Erythroblast (primary cell): ENCODE measurements around the gene IL1F10.
"Not testable (repeated sequence)": the region's sequence is repeated elsewhere in the genome, so short reads cannot be mapped to it uniquely, and the experiment has no call there.

ENCODE experiments used
- DNase-seq, 2 experiments: peaks; one replicate each; lab custom pipeline; 2025; lab: John Stamatoyannopoulos, UW
- GATA1 ChIP-seq: IDR thresholded peaks from 2 replicates; pipeline ENCODE4 v1.6.1; 2011; ENCODE audit warnings: low read depth, mild to moderate bottlenecking, control low read depth, low read length, moderate library complexity
- POLR2A ChIP-seq: IDR thresholded peaks from 2 replicates; pipeline ENCODE4 v1.6.1; 2011; ENCODE audit warnings: mild to moderate bottlenecking, low read length

Gene IL1F10

GRCh38 chr2:113080134-113080533, 12.4 kb downstream of the IL1F10 start:
- DNase-seq, result peak; percentile 35 to 63

DNA sequence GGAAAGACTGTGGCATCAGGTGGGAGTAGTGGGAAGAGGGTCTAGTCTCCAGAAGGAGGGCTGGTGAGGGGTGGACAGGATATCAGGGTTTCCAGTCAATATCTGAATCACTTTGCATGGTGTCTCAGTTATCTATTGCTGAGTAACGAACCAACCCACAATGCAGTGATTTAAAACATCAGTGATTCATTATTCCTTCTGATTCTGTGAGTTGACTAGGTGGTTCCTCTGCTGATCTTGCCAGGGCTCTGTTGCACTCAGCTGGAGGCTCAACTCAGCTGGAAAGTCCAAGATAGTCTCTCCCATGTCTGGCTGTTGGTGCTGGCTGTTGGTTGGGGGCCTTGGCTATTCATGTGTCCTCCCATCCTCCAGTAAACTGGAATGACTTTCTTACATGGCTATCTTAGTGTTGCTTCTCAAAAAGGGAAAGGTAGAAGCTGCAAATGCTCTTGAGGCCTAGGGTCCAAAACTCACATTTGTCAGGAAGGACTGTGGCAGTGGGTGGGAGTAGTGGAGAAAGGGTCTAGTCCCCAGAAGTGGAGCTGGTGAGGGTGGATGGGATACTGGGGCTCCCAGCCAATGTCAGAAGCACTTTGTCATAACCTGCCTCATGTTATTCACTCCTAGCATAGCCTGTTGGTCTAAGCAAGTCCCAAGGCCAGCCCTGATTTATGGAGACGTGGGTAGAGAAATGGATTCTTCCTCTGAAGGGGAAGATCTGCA, 13.9 kb downstream of the IL1F10 start:
- no peak for DNase-seq
- TF ChIP-seq GATA1, result no peak
- TF ChIP-seq POLR2A, result no peak

More at GRCh38 chr2:113080134-113080533, 12.4 kb downstream of the IL1F10 start:
- no peak for TF ChIP-seq GATA1
- TF ChIP-seq POLR2A, result no peak

GRCh38 chr2:113083296-113083695, 15.5 kb downstream of the IL1F10 start:
- no peak for DNase-seq
- TF ChIP-seq POLR2A (peak; percentile 16), GATA1 (no peak)

DNA sequence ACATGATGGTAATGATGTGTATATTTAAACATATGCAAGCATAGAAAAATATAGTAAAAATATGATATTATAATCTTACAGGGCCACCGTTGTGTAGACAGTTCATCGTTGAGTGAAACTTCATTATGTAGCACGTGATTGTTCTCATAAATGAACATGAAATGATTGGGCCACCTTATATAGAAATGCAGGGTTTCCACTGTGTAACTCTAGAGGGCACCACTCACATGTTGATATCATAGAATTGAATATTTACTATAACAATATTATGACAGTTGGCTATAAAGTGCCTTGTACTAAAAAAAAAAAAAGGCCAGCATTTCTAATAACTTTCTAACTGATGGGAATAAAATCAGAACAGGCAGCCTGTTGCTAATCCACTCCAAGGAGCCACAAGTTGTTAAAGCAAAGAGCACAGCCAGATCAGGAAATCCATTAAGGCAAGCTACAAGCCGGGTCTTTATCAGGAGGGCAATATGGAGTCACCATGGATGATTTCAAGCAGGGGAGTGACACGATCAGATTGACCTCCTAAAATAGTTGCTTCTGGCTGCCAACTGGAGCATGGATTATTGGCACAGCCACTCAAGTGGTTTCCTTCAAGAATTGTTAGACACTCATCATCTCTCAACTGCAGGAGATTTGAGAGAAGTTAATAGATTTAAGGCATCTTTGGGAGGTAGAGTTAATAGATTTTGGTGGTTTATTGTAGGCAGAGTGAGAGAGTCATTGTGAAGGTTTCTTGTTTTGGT, 16.7 kb downstream of the IL1F10 start:
- DNase-seq, result peak; percentile 20 to 41
- TF ChIP-seq GATA1 (no peak), POLR2A (no peak)

DNA sequence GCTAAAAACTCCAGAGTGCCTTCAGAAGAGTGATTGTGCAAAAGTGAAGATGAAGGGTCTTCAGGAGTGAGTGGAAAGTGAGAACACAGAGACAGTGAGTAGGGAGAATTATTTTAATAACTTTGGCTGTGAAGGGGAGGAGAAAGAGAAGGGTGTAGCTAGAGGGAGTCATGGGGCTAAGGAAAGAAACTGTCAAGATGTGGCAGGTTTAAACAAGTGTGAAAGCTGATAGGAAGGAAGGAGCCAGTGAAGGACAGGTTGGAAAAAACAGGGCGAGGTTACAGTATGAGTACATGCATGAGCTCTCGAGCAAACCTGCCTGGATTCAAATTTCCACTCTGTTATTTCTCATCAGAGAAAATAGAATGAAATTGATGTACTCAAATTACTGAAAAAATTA, 17.8 kb downstream of the IL1F10 start:
- TF ChIP-seq GATA1 (no peak), POLR2A (no peak)
- peak in 1 of 2 experiments; percentile 3 for DNase-seq

DNA sequence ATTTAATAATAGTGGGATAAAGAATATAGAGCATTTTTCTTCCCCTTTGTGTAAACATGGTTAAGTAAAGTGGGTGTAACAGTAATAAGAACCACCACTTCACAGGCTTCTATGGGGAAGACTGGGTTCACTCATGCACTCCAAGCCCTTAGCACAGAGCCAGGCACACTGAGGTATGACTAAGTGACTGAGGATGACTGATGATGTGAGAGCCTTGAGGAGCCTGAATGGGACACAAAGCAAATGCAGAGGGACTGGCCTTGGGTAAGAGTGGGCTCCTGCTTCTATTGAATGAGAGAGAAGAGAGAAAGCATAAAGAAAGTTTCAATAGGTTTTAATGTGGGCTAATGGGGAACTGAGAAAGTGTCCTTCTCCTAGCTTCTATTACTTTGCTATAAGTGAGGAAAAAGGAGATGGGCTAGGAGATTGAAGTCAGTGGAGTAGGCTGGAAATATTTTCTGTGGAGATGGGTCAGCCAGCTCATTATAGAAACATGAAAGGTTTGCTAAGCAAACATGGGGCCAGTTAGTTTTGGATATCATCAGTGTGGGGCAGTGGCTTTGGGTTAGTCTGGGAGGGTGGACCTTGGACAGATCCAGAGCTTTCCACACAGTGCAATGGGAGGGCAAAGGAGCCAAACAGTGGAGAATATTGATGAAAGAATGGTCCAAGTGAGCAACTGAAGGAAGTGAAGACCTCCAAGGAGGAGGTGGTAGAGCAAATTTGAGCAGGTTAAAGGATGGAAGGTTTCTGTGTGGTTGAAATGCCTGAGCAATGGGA, 20.6 kb downstream of the IL1F10 start:
- no peak for DNase-seq
- TF ChIP-seq GATA1, result no peak
- no peak for TF ChIP-seq POLR2A

DNA sequence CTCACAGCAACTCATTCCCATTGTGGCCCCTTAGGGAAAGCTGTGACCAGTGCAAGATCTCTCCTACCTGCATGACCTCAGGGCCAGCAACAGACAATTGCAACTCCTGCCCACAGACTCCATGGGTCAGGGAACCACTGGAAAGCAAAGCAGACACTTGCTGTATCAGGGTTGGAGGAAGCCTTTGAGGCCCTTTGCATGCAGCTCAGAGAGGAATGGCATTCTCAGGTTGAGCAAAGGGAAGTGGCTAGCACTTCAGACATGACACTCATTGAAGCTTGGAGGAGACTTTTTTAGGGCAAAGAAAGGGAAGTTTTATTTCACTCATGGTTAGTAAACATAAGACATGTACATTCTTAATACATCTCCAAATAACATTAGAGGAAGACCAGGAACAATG, 22.1 kb downstream of the IL1F10 start:
- DNase-seq, result no peak
- TF ChIP-seq POLR2A, result no peak
- no peak for TF ChIP-seq GATA1

GRCh38 chr2:113091231-113091896, 23.6 kb downstream of the IL1F10 start:
- no peak for TF ChIP-seq POLR2A
- TF ChIP-seq GATA1, result no peak
- DNase-seq, result no peak

DNA sequence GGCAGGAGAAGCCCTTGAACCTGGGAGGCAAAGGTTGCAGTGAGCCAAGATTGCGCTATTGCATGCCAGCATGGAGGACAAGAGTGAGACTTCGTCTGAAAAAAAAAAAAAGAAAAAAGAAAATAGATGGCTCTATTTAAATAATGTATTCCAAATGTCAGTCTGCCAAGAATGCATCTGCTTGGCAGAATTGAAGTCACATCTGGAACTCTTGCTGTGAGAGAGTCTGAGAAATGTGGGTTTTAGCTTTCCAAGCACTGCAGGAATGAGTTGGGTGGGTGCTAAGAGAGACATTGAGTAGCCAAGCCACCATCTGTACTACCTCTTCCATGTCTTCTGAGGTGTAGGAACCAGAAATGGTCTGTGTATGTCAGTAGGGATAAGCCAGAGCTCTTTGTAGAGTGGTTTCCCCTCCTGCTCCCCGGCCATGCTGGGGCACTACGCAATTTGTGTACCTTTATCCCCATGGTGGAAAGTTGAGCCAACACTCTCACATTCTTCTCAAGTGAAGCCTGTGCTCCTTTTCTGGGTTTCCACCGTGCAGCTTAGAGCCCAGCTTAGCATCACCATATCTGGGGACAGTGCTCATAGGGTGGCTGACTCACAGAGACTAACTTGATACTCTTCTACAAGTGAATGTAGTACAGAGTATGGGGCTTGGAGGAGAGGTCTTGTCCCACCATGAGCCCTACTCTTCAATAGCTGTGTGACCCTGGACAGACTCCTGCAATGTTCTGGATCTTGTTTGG, 25.3 kb downstream of the IL1F10 start:
- TF ChIP-seq POLR2A, result no peak
- TF ChIP-seq GATA1, result no peak
- DNase-seq, result no peak

- DNase-seq, result no peak
- TF ChIP-seq GATA1 (no peak), POLR2A (no peak)
Observed at GRCh38 chr2:113093613-113093977, 25.8 kb downstream of the IL1F10 start.

DNA sequence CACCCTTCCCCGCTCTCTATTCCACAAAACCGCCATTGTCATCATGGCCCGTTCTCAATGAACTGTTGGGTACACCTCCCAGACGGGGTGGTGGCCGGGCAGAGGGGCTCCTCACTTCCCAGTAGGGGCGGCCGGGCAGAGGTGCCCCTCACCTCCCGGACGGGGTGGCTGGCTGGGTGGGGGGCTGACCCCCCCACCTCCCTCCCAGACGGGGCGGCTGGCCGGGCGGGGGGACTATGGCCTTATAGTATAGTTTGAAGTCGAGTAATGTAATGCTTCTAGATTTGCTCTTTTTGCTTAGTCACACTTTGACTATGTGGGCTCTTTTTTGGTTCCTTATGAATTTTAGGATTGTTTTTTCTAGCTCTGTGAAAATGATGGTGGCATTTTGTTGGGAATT, 28.5 kb downstream of the IL1F10 start:
- not testable (repeated sequence) for DNase-seq

DNA sequence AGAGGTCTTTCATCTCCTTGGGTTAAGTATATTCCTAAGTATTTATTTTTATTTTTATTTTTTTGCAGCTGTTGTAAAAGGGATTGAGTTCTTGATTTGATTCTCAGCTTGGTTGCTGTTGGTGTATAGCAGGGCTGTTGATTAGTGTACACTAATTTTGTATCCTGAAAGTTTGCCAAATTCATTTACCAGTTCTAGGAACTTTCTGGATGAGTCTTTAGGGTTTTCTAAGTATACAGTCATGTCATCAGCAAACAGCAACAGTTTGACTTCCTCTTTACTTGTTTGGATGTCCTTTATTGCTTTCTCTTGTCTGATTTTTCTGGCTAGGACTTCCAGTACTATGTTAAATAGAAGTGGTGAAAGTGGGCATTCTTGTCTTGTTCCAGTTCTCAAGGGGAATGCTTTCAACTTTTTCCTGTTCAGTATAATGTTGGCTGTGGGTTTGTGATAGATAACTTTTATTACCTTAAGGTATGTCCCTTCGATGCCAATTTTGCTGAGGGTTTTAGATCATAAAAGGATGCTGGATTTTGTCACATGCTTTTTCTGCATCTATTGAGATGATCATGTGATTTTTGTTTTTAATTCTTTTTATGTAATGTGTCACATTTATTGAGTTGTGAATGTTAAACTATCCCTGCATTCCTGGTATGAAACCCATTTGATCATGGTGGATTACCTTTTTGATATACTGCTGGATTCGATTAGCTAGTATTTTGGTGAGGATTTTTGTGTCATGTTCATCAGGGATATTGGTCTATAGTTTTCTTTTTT, 29.3 kb downstream of the IL1F10 start:
- not testable (repeated sequence) for DNase-seq
